DOHH2 (cell line): ENCODE measurements around the gene KIF2A.

Experiments used
- EZH2phosphoT487 ChIP-seq: fragments of 200-600 bp; sonication (generic); IDR thresholded peaks from 2 replicates; pipeline ENCODE4 v1.6.1; 2017; ENCODE audit warnings: borderline replicate concordance, mild to moderate bottlenecking, antibody characterized with exemption, low read length, moderate library complexity, mixed read lengths
- TF ChIP-seq, protein P1 (sequence below): fragments of 200-600 bp; sonication (generic); IDR thresholded peaks from one replicate; pipeline ENCODE4 v1.5.1; 2014; ENCODE audit warnings: antibody characterized with exemption, mild to moderate bottlenecking, low read depth, low read length; ENCODE audit not compliant: poor library complexity, severe bottlenecking

- TF ChIP-seq, protein P1, sequence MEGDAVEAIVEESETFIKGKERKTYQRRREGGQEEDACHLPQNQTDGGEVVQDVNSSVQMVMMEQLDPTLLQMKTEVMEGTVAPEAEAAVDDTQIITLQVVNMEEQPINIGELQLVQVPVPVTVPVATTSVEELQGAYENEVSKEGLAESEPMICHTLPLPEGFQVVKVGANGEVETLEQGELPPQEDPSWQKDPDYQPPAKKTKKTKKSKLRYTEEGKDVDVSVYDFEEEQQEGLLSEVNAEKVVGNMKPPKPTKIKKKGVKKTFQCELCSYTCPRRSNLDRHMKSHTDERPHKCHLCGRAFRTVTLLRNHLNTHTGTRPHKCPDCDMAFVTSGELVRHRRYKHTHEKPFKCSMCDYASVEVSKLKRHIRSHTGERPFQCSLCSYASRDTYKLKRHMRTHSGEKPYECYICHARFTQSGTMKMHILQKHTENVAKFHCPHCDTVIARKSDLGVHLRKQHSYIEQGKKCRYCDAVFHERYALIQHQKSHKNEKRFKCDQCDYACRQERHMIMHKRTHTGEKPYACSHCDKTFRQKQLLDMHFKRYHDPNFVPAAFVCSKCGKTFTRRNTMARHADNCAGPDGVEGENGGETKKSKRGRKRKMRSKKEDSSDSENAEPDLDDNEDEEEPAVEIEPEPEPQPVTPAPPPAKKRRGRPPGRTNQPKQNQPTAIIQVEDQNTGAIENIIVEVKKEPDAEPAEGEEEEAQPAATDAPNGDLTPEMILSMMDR: no peak
- TF ChIP-seq EZH2phosphoT487: no peak
Observed at GRCh38 chr5:62273687-62274086, 32.3 kb upstream of the KIF2A start.
